ENCODE measurements around the gene HDHD2.

- TF ChIP-seq, protein P1, sequence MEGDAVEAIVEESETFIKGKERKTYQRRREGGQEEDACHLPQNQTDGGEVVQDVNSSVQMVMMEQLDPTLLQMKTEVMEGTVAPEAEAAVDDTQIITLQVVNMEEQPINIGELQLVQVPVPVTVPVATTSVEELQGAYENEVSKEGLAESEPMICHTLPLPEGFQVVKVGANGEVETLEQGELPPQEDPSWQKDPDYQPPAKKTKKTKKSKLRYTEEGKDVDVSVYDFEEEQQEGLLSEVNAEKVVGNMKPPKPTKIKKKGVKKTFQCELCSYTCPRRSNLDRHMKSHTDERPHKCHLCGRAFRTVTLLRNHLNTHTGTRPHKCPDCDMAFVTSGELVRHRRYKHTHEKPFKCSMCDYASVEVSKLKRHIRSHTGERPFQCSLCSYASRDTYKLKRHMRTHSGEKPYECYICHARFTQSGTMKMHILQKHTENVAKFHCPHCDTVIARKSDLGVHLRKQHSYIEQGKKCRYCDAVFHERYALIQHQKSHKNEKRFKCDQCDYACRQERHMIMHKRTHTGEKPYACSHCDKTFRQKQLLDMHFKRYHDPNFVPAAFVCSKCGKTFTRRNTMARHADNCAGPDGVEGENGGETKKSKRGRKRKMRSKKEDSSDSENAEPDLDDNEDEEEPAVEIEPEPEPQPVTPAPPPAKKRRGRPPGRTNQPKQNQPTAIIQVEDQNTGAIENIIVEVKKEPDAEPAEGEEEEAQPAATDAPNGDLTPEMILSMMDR (IDR thresholded peaks at IDR 0.05): no peak
- TF ChIP-seq EZH2 (IDR thresholded peaks at IDR 0.05): no peak
These were observed 41.3 kb downstream of the HDHD2 start for GRCh38 chr18:47108998-47109405.
